ENCODE results near the gene FTSJ1.

- no peak for TF ChIP-seq EZH2phosphoT487 (IDR thresholded peaks at IDR 0.05; ENCODE audit: borderline replicate concordance, low read depth, low read length)
- TF ChIP-seq CTCF (conservative IDR thresholded peaks at IDR 0.05; ENCODE audit: low read length): no peak
Measured at GRCh38 chrX:48482526-48482925, 6.5 kb downstream of the FTSJ1 start.
